HCT116 (cell line): ENCODE results near the gene LTBP1. TPM values are rescaled to one million over a fixed set of nuclear protein-coding genes. Genes with fewer than 3 reads are reported as not detected.

Source experiments
- ATAC-seq: fragments of 200-7000 bp; cut with Tn5 transposase; 2 replicates; pipeline ENCODE4 v1.9.1; 2020; ENCODE audit warnings: mild to moderate bottlenecking, moderate library complexity
- BruUV-seq: library from RNA; stranded (reverse); fragments of 400-500 nt; replicated peaks from 2 replicates; lab custom pipeline; 2021; lab: Mats Ljungman, UMichigan
- CTCF ChIA-PET: fragments of 300-600 bp; sonication (Branson Sonifier 250); formaldehyde crosslinking; loops from one replicate; lab custom pipeline; 2021; ENCODE audit warnings: antibody characterized with exemption; lab: Charles Lee
- POLR2A ChIA-PET: fragments of 300-600, 350-600 bp; sonication (Branson Sonifier 250); formaldehyde crosslinking; loops from one replicate; lab custom pipeline; 2021; ENCODE audit warnings: antibody characterized with exemption; lab: Charles Lee
- RAD21 ChIA-PET, 2 experiments: fragments of 300-600 bp; sonication (Branson Sonifier 250); formaldehyde crosslinking; loops; one replicate each; lab custom pipeline; 2023; ENCODE audit warnings: low total read pairs in 2 of 2; ENCODE audit not compliant: uncharacterized antibody in 2 of 2, unreplicated experiment in 2 of 2, low non-redundant PET in 1 of 2; lab: Charles Lee
- DNase-seq: peaks from one replicate; pipeline ENCODE4 v3.0.0-alpha.2; 2010; ENCODE audit warnings: low read depth, low spot score
- H2AFZ ChIP-seq: fragments of 200-600 bp; shearing (Covaris generic), sonication (generic); 2 replicates; pipeline ENCODE4 v1.6.1; 2017; ENCODE audit warnings: low read depth, mixed run types, mixed read lengths, antibody characterized with exemption, low read length; ENCODE audit not compliant: poor library complexity, severe bottlenecking
- H3K27ac ChIP-seq: 2 replicates; pipeline ENCODE4 v1.5.1; 2012; ENCODE audit warnings: low read depth, low read length
- H3K27me3 ChIP-seq: fragments of 200-600 bp; sonication (generic); 2 replicates; pipeline ENCODE4 v1.6.1; 2016; ENCODE audit warnings: mixed run types, low read length, mixed read lengths; ENCODE audit not compliant: insufficient read depth
- H3K36me3 ChIP-seq, 2 experiments: fragments of 200-500 bp in 1 of 2; fragments of 200-600 bp in 1 of 2; sonication (Bioruptor generic) in 1 of 2; sonication (generic) in 1 of 2; 2 replicates each; pipeline versions ENCODE4 v1.5.1 to v1.6.1; 2014 to 2016; ENCODE audit warnings: low read length in 2 of 2, inconsistent platforms in 1 of 2, mixed read lengths in 1 of 2, mixed run types in 1 of 2; ENCODE audit not compliant: insufficient read depth in 2 of 2, control insufficient read depth in 1 of 2
- H3K4me1 ChIP-seq, 2 experiments: fragments of 200-600 bp in 1 of 2; sonication (generic) in 1 of 2; 2 replicates each; pipeline versions ENCODE4 v1.5.1 to v1.6.1; 2012 to 2017; ENCODE audit warnings: low read length in 2 of 2, inconsistent platforms in 1 of 2, mild to moderate bottlenecking in 1 of 2, mixed read lengths in 1 of 2, mixed run types in 1 of 2, moderate library complexity in 1 of 2; ENCODE audit not compliant: insufficient read depth in 2 of 2, control insufficient read depth in 1 of 2
- H3K4me2 ChIP-seq: fragments of 200-600 bp; sonication (generic); 2 replicates; pipeline ENCODE4 v1.6.1; 2017; ENCODE audit warnings: mixed run types, low read length, mixed read lengths
- H3K4me3 ChIP-seq, 2 experiments: fragments of 200-600 bp in 1 of 2; sonication (generic) in 1 of 2; replicated peaks in 1 of 2; 2 replicates each; pipeline ENCODE4 v1.5.1; 2011 to 2016; ENCODE audit warnings: low read length in 2 of 2, control low read depth in 1 of 2, low read depth in 1 of 2, mild to moderate bottlenecking in 1 of 2, mixed read lengths in 1 of 2, mixed run types in 1 of 2
- H3K79me2 ChIP-seq: fragments of 200-600 bp; sonication (generic); 2 replicates; pipeline ENCODE4 v1.6.1; 2017; ENCODE audit warnings: mild to moderate bottlenecking, mixed run types, low read length, moderate library complexity, mixed read lengths; ENCODE audit not compliant: insufficient read depth
- H3K9ac ChIP-seq: fragments of 200-600 bp; sonication (generic); 2 replicates; pipeline ENCODE4 v1.6.1; 2016; ENCODE audit warnings: low read length, mixed read lengths
- H3K9me2 ChIP-seq: fragments of 200-600 bp; sonication (generic), shearing (Covaris generic); 2 replicates; pipeline ENCODE4 v1.6.1; 2017; ENCODE audit warnings: mixed run types, mild to moderate bottlenecking, moderate library complexity; ENCODE audit not compliant: insufficient read depth
- H3K9me3 ChIP-seq, 2 experiments: fragments of 200-500 bp in 1 of 2; fragments of 200-600 bp in 1 of 2; sonication (Bioruptor generic) in 1 of 2; sonication (generic) in 1 of 2; 2 replicates each; pipeline ENCODE4 v1.6.1; 2014 to 2017; ENCODE audit warnings: low read length in 2 of 2, mixed read lengths in 2 of 2, inconsistent platforms in 1 of 2, low read depth in 1 of 2, mild to moderate bottlenecking in 1 of 2, mixed run types in 1 of 2, moderate library complexity in 1 of 2; ENCODE audit not compliant: control insufficient read depth in 1 of 2, insufficient read depth in 1 of 2
- H4K20me1 ChIP-seq: fragments of 200-600 bp; sonication (generic), shearing (Covaris generic); 2 replicates; pipeline ENCODE4 v1.6.1; 2017; ENCODE audit warnings: mixed run types, mild to moderate bottlenecking, moderate library complexity; ENCODE audit not compliant: insufficient read depth
- CEBPB ChIP-seq: IDR thresholded peaks from 2 replicates; pipeline ENCODE4 v1.6.1; 2012; ENCODE audit warnings: low read depth
- ELF1 ChIP-seq: IDR thresholded peaks from 2 replicates; pipeline ENCODE4 v1.6.1; 2012; ENCODE audit warnings: low read depth, borderline replicate concordance
- EZH2 ChIP-seq: fragments of 200-600 bp; sonication (generic); IDR thresholded peaks from 2 replicates; pipeline ENCODE4 v1.6.1; 2017; ENCODE audit warnings: antibody characterized with exemption, mixed run types
- EZH2phosphoT487 ChIP-seq: fragments of 200-600 bp; IDR thresholded peaks from 2 replicates; pipeline ENCODE4 v1.6.1; 2018; ENCODE audit warnings: antibody characterized with exemption, borderline replicate concordance
- JUND ChIP-seq: IDR thresholded peaks from 2 replicates; pipeline ENCODE4 v1.6.1; 2012
- SIN3A ChIP-seq: IDR thresholded peaks from 2 replicates; pipeline ENCODE4 v1.6.1; 2012; ENCODE audit warnings: low read depth
- TCF7L2 ChIP-seq: IDR thresholded peaks from 2 replicates; pipeline ENCODE4 v1.7.0; 2011; ENCODE audit warnings: borderline replicate concordance, inconsistent platforms; ENCODE audit not compliant: insufficient read depth, insufficient read length; ENCODE audit errors: extremely low read depth
- intact Hi-C: fragments of 100-400 bp; cut with micrococcal nuclease; formaldehyde crosslinking; loops from 2 replicates; pipeline ENCODE4 v1.10.0; 2022
- total RNA-seq: library from RNA; stranded (reverse); gene quantifications from one replicate; pipeline ENCODE4 v1.2.1, GENCODE V29; 2021; ENCODE audit not compliant: unreplicated experiment
- TF ChIP-seq, protein P1 (sequence below): IDR thresholded peaks from 2 replicates; pipeline ENCODE4 v1.6.1; 2012
- TF ChIP-seq, protein P2 (sequence below): IDR thresholded peaks from 2 replicates; pipeline ENCODE4 v1.6.1; 2012; ENCODE audit warnings: low read depth
- TF ChIP-seq, protein P3 (sequence below), 3 experiments: fragments of 200-600 bp in 1 of 3; sonication (generic) in 1 of 3; IDR thresholded peaks in 2 of 3; conservative IDR thresholded peaks in 1 of 3; 2 replicates each; pipeline ENCODE4 v1.5.1; 2012 to 2017; ENCODE audit warnings: low read depth in 2 of 3, low read length in 2 of 3, antibody characterized with exemption in 1 of 3, borderline replicate concordance in 1 of 3, control low read depth in 1 of 3, mild to moderate bottlenecking in 1 of 3, mixed read lengths in 1 of 3, mixed run types in 1 of 3, moderate library complexity in 1 of 3; ENCODE audit not compliant: insufficient read depth in 1 of 3
- TF ChIP-seq, protein P4 (sequence below): IDR thresholded peaks from 2 replicates; pipeline ENCODE4 v1.6.1; 2011; ENCODE audit warnings: mild to moderate bottlenecking, low read length, moderate library complexity; ENCODE audit not compliant: insufficient replicate concordance; ENCODE audit errors: extremely low read depth

LTBP1 gene
- total RNA-seq, 1 experiment from 2014 or later: 5.1 TPM

DNA sequence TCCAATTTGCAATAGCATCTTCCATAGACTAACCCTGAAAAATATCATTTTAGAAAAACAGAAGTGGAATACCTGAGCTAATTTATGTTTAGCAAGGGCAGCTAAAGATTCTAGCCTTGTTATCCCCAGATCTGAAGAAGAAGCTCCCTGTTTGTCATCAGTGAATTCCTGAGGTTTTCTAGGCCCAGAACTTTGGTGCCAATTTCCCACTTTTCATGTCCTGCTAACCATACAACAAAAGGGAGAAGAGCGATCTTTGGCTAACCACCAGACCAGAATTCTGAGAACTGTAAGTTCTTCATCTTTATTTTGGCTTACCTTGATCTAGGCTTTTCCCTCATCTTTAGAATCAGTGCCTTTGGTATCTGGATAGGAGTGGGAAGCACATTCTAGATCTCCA is 478.4 kb downstream of the LTBP1 start:
- Histone ChIP-seq H2AFZ (no peak overlapping the region), H3K9ac (no peak overlapping the region), H3K27ac (no peak overlapping the region), H3K4me2 (no peak overlapping the region), H3K27me3 (no peaks in the 10 kb centered on the region), H3K9me3 (no peaks in the 10 kb centered on the region), H3K4me3 (no peak overlapping the region), H3K79me2 (no peaks in the 10 kb centered on the region), H3K36me3 (no peaks in the 10 kb centered on the region), H3K9me2 (no peaks in the 10 kb centered on the region), H3K4me1 (peaks cover 0 to 21% of the 10 kb centered on the region in 2 experiments; a peak in 1 of 4 replicates), H4K20me1 (no peaks in the 10 kb centered on the region)
- CTCF ChIA-PET: no interaction called here
- intact Hi-C loops: no loop called here
- no peak for TF ChIP-seq EZH2
- no peak for TF ChIP-seq SIN3A
- TF ChIP-seq, protein P1, sequence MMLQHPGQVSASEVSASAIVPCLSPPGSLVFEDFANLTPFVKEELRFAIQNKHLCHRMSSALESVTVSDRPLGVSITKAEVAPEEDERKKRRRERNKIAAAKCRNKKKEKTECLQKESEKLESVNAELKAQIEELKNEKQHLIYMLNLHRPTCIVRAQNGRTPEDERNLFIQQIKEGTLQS: no peak
- no peak for TF ChIP-seq TCF7L2
- TF ChIP-seq, protein P2, sequence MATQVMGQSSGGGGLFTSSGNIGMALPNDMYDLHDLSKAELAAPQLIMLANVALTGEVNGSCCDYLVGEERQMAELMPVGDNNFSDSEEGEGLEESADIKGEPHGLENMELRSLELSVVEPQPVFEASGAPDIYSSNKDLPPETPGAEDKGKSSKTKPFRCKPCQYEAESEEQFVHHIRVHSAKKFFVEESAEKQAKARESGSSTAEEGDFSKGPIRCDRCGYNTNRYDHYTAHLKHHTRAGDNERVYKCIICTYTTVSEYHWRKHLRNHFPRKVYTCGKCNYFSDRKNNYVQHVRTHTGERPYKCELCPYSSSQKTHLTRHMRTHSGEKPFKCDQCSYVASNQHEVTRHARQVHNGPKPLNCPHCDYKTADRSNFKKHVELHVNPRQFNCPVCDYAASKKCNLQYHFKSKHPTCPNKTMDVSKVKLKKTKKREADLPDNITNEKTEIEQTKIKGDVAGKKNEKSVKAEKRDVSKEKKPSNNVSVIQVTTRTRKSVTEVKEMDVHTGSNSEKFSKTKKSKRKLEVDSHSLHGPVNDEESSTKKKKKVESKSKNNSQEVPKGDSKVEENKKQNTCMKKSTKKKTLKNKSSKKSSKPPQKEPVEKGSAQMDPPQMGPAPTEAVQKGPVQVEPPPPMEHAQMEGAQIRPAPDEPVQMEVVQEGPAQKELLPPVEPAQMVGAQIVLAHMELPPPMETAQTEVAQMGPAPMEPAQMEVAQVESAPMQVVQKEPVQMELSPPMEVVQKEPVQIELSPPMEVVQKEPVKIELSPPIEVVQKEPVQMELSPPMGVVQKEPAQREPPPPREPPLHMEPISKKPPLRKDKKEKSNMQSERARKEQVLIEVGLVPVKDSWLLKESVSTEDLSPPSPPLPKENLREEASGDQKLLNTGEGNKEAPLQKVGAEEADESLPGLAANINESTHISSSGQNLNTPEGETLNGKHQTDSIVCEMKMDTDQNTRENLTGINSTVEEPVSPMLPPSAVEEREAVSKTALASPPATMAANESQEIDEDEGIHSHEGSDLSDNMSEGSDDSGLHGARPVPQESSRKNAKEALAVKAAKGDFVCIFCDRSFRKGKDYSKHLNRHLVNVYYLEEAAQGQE: no peak
- TF ChIP-seq, protein P3, sequence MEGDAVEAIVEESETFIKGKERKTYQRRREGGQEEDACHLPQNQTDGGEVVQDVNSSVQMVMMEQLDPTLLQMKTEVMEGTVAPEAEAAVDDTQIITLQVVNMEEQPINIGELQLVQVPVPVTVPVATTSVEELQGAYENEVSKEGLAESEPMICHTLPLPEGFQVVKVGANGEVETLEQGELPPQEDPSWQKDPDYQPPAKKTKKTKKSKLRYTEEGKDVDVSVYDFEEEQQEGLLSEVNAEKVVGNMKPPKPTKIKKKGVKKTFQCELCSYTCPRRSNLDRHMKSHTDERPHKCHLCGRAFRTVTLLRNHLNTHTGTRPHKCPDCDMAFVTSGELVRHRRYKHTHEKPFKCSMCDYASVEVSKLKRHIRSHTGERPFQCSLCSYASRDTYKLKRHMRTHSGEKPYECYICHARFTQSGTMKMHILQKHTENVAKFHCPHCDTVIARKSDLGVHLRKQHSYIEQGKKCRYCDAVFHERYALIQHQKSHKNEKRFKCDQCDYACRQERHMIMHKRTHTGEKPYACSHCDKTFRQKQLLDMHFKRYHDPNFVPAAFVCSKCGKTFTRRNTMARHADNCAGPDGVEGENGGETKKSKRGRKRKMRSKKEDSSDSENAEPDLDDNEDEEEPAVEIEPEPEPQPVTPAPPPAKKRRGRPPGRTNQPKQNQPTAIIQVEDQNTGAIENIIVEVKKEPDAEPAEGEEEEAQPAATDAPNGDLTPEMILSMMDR (IDR thresholded peaks at IDR 0.05 in 2 of 3, conservative IDR thresholded peaks at IDR 0.05 in 1 of 3; ENCODE audit: borderline replicate concordance in 1 of 3, insufficient read depth in 1 of 3, low read depth in 2 of 3, low read length in 2 of 3): no peak
- TF ChIP-seq EZH2phosphoT487: no peak
- TF ChIP-seq, protein P4, sequence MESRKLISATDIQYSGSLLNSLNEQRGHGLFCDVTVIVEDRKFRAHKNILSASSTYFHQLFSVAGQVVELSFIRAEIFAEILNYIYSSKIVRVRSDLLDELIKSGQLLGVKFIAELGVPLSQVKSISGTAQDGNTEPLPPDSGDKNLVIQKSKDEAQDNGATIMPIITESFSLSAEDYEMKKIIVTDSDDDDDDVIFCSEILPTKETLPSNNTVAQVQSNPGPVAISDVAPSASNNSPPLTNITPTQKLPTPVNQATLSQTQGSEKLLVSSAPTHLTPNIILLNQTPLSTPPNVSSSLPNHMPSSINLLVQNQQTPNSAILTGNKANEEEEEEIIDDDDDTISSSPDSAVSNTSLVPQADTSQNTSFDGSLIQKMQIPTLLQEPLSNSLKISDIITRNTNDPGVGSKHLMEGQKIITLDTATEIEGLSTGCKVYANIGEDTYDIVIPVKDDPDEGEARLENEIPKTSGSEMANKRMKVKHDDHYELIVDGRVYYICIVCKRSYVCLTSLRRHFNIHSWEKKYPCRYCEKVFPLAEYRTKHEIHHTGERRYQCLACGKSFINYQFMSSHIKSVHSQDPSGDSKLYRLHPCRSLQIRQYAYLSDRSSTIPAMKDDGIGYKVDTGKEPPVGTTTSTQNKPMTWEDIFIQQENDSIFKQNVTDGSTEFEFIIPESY: no peak
- no peak for TF ChIP-seq JUND
- TF ChIP-seq CEBPB: no peak
- no peak for TF ChIP-seq ELF1
- POLR2A ChIA-PET: no interaction called here
- DNase-seq (no peak), ATAC-seq (no peak)
- RAD21 ChIA-PET: no interaction called here
- BruUV-seq: no TSS peak
